GM23338 (cell line): Measurements from ENCODE around the gene BRSK2. TPM values are rescaled to one million over a fixed set of nuclear protein-coding genes. Genes with fewer than 3 reads are reported as not detected.
A peak's percentile ranks its signal among the peaks of the same experiment; 100 is the strongest.

Experiments used
- ATAC-seq: fragments of 200-7000 bp; cut with Tn5 transposase; 3 replicates; pipeline ENCODE4 v1.9.1; 2020
- DNase-seq: peaks from one replicate; pipeline ENCODE4 v3.0.0-alpha.2; 2015; ENCODE audit warnings: low spot score
- H2AFZ ChIP-seq: fragments of 200-600 bp; sonication (generic); 2 replicates; pipeline ENCODE4 v1.8.0; 2016; ENCODE audit warnings: antibody characterized with exemption, mild to moderate bottlenecking, moderate library complexity
- H3F3A ChIP-seq: fragments of 200-600 bp; sonication (generic); replicated peaks from 2 replicates; pipeline ENCODE4 v1.8.0; 2017; ENCODE audit warnings: antibody characterized with exemption, mixed run types, low read depth
- H3K27ac ChIP-seq: fragments of 200-600 bp; sonication (generic); 2 replicates; pipeline ENCODE4 v1.6.1; 2016; ENCODE audit warnings: low read depth
- H3K27me3 ChIP-seq: fragments of 200-600 bp; sonication (generic); 2 replicates; pipeline ENCODE4 v1.8.0; 2016; ENCODE audit warnings: mild to moderate bottlenecking, mixed run types, moderate library complexity; ENCODE audit not compliant: insufficient read depth
- H3K36me3 ChIP-seq: fragments of 200-600 bp; sonication (generic); 2 replicates; pipeline ENCODE4 v1.8.0; 2016; ENCODE audit warnings: mild to moderate bottlenecking; ENCODE audit not compliant: insufficient read depth
- H3K4me1 ChIP-seq: fragments of 200-600 bp; sonication (generic); 2 replicates; pipeline ENCODE4 v1.8.0; 2016; ENCODE audit warnings: mild to moderate bottlenecking, moderate library complexity; ENCODE audit not compliant: insufficient read depth
- H3K4me2 ChIP-seq: fragments of 200-600 bp; sonication (generic); 2 replicates; pipeline ENCODE4 v1.7.1; 2017; ENCODE audit warnings: mixed run types
- H3K4me3 ChIP-seq: fragments of 200-600 bp; sonication (generic); 2 replicates; pipeline ENCODE4 v1.6.1; 2016; ENCODE audit warnings: mixed run types
- H3K79me2 ChIP-seq: fragments of 200-600 bp; sonication (generic); replicated peaks from 2 replicates; pipeline ENCODE4 v1.8.0; 2017; ENCODE audit warnings: mild to moderate bottlenecking; ENCODE audit not compliant: insufficient read depth
- H3K9me2 ChIP-seq: fragments of 200-600 bp; sonication (generic); 2 replicates; pipeline ENCODE4 v1.8.0; 2017; ENCODE audit not compliant: insufficient read depth
- H4K20me1 ChIP-seq: fragments of 200-600 bp; sonication (generic); replicated peaks from 2 replicates; pipeline ENCODE4 v1.8.0; 2017; ENCODE audit warnings: mild to moderate bottlenecking; ENCODE audit not compliant: insufficient read depth
- H3K27ac Mint-ChIP-seq: 2 replicates; pipeline ENCODE4 v1.8.0; 2020; ENCODE audit warnings: inconsistent platforms, mild to moderate bottlenecking, moderate library complexity, mixed read lengths
- H3K27me3 Mint-ChIP-seq: 3 replicates; pipeline ENCODE4 v1.8.0; 2022; ENCODE audit warnings: low read depth, mild to moderate bottlenecking, moderate library complexity, mixed read lengths, inconsistent platforms; ENCODE audit not compliant: insufficient read depth, poor library complexity
- H3K36me3 Mint-ChIP-seq: 3 replicates; pipeline ENCODE4 v1.8.0; 2021; ENCODE audit warnings: low read depth, mild to moderate bottlenecking, inconsistent platforms, moderate library complexity, mixed read lengths
- H3K4me1 Mint-ChIP-seq: 3 replicates; pipeline ENCODE4 v1.8.0; 2020; ENCODE audit warnings: mild to moderate bottlenecking, inconsistent platforms, mixed read lengths
- H3K4me3 Mint-ChIP-seq: 3 replicates; pipeline ENCODE4 v1.8.0; 2021; ENCODE audit warnings: moderate library complexity, mild to moderate bottlenecking, inconsistent platforms, mixed read lengths
- H3K9me3 Mint-ChIP-seq: 3 replicates; pipeline ENCODE4 v1.8.0; 2020; ENCODE audit warnings: moderate library complexity, mild to moderate bottlenecking, inconsistent platforms, mixed read lengths
- CREB1 ChIP-seq: fragments of 250-450 bp; sonication (Bioruptor Pico); IDR thresholded peaks from 2 replicates; pipeline ENCODE4 v1.5.0; 2020; ENCODE audit warnings: low read depth, mild to moderate bottlenecking, moderate library complexity
- CTCF ChIP-seq, 2 experiments: fragments of 200-600 bp in 1 of 2; sonication (generic) in 1 of 2; conservative IDR thresholded peaks; 2 replicates each; pipeline versions ENCODE4 v1.5.1 to v1.6.1; 2016 to 2017; ENCODE audit warnings: antibody characterized with exemption in 2 of 2, low read depth in 2 of 2, mild to moderate bottlenecking in 2 of 2, moderate library complexity in 1 of 2
- EZH2 ChIP-seq: fragments of 200-600 bp; sonication (generic); IDR thresholded peaks from one replicate; pipeline ENCODE4 v1.8.0; 2017; ENCODE audit warnings: antibody characterized with exemption, mild to moderate bottlenecking, low read depth; ENCODE audit not compliant: unreplicated experiment
- EZH2phosphoT487 ChIP-seq: fragments of 200-600 bp; sonication (generic); IDR thresholded peaks from one replicate; pipeline ENCODE4 v1.8.1; 2018; ENCODE audit warnings: antibody characterized with exemption; ENCODE audit not compliant: unreplicated experiment
- JUNB ChIP-seq: IDR thresholded peaks from one replicate; pipeline ENCODE4 v1.6.1; 2016; ENCODE audit warnings: antibody characterized with exemption; ENCODE audit not compliant: unreplicated experiment
- NANOG ChIP-seq: IDR thresholded peaks from 2 replicates; pipeline ENCODE4 v1.6.1; 2016; ENCODE audit warnings: antibody characterized with exemption, borderline replicate concordance
- POLR2AphosphoS5 ChIP-seq: IDR thresholded peaks from 2 replicates; pipeline ENCODE4 v1.6.1; 2016; ENCODE audit warnings: antibody characterized with exemption, low read depth
- STAT1 ChIP-seq: IDR thresholded peaks from one replicate; pipeline ENCODE4 v1.6.1; 2016; ENCODE audit warnings: antibody characterized with exemption; ENCODE audit not compliant: unreplicated experiment
- ZNF331 ChIP-seq: fragments of 250-450 bp; sonication (Bioruptor Pico); IDR thresholded peaks from 2 replicates; pipeline ENCODE4 v1.5.0; 2020; ENCODE audit warnings: low read depth, mild to moderate bottlenecking, moderate library complexity
- polyA plus RNA-seq: library from polyadenylated mRNA; unstranded; fragments of >200 nt; fragmentation: Nextera tagmentation; extraction: Ambion mirVana; gene quantifications from 2 replicates; pipeline ENCODE4 v1.2.1, GENCODE V29; 2016
- total RNA-seq: library from RNA; depleted of rRNA; stranded (reverse); fragments of >200 nt; shearing (Covaris generic); gene quantifications from 2 replicates; pipeline ENCODE4 v1.2.3, GENCODE V29; 2014
- TF ChIP-seq, protein P1 (sequence below): IDR thresholded peaks from one replicate; pipeline ENCODE4 v1.6.1; 2018; ENCODE audit warnings: antibody characterized with exemption; ENCODE audit not compliant: unreplicated experiment

The BRSK2 gene
- total and polyA plus RNA-seq, 2 experiments from 2014 or later = 7.2 to 20.3 TPM

GRCh38 chr11:1486054-1486825 is 96.5 kb downstream of the BRSK2 start, which contains the start of gene MOB2:
MOB2 (minus strand) TSS chr11:1486779; CDS start chr11:1486556, 223 bp downstream.
- peak; percentile 48 for DNase-seq
- Mint-ChIP-seq H3K27ac (no peak within 1 kb of the TSS), H3K27me3 (peaks cover 12% of the 10 kb centered on the region), H3K4me3 (no peak within 1 kb of the TSS), H3K9me3 (no peaks in the 10 kb centered on the region; the same call in 2 of the 3 replicates), H3K36me3 (no peaks in the 10 kb centered on the region), H3K4me1 (peaks cover 8% of the 10 kb centered on the region; the same call in 2 of the 3 replicates)
- no peaks in the 10 kb centered on the region for H3F3A ChIP-seq
- 0 out of 2 replicates have a peak within 1 kb of the TSS, but pooled peaks have one; percentile 19 for H3K27ac ChIP-seq
- no peak within 1 kb of the TSS for H3K4me2 ChIP-seq
- no peak within 1 kb of the TSS for H2AFZ ChIP-seq
- no peaks in the 10 kb centered on the region for H3K36me3 ChIP-seq
- H3K4me1 ChIP-seq = no peaks in the 10 kb centered on the region
- ATAC-seq = peak; percentile 27
- peaks cover 4% of the 10 kb centered on the region; the same call in 1 of the 2 replicates for H4K20me1 ChIP-seq
- H3K27me3 ChIP-seq = no peaks in the 10 kb centered on the region
- H3K9me2 ChIP-seq = no peaks in the 10 kb centered on the region
- H3K79me2 ChIP-seq = peaks cover 7% of the 10 kb centered on the region
- H3K4me3 ChIP-seq = no peak within 1 kb of the TSS
- TF ChIP-seq STAT1 (no peak), POLR2AphosphoS5 (no peak), ZNF331 (CRISPR knock-in tag) (no peak), JUNB (no peak), EZH2phosphoT487 (no peak), EZH2 (no peak), CTCF (conservative IDR thresholded peaks at IDR 0.05; ENCODE audit: low read depth in 2 of 2) (no peak), CREB1 (CRISPR knock-in tag) (no peak), NANOG (no peak)
- TF ChIP-seq, protein P1, sequence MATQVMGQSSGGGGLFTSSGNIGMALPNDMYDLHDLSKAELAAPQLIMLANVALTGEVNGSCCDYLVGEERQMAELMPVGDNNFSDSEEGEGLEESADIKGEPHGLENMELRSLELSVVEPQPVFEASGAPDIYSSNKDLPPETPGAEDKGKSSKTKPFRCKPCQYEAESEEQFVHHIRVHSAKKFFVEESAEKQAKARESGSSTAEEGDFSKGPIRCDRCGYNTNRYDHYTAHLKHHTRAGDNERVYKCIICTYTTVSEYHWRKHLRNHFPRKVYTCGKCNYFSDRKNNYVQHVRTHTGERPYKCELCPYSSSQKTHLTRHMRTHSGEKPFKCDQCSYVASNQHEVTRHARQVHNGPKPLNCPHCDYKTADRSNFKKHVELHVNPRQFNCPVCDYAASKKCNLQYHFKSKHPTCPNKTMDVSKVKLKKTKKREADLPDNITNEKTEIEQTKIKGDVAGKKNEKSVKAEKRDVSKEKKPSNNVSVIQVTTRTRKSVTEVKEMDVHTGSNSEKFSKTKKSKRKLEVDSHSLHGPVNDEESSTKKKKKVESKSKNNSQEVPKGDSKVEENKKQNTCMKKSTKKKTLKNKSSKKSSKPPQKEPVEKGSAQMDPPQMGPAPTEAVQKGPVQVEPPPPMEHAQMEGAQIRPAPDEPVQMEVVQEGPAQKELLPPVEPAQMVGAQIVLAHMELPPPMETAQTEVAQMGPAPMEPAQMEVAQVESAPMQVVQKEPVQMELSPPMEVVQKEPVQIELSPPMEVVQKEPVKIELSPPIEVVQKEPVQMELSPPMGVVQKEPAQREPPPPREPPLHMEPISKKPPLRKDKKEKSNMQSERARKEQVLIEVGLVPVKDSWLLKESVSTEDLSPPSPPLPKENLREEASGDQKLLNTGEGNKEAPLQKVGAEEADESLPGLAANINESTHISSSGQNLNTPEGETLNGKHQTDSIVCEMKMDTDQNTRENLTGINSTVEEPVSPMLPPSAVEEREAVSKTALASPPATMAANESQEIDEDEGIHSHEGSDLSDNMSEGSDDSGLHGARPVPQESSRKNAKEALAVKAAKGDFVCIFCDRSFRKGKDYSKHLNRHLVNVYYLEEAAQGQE = no peak
